ENCODE data around the gene REELD1.

The REELD1 gene

DNA sequence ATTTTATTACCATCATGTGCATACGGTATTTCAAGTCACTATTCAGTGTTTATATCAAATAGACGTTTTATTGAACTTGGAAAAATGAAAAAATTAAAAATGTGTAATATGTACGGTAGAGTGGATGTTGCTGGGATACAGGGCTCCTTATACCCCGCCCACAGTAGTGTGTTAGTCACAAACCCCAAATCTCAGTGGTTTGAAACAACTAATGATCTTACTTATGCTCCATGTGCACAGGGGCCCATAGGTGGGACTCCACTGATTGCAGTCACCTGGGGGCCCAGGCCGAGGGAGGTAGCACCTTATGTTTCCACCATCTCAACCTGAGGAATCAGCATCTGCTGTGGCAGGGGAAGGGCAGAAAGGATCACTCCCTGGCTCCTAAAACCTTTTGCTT is 20.7 kb upstream of the REELD1 start:
- no peak for FAIRE-seq
- no peak for DNase-seq (ENCODE audit: insufficient read length, low spot score)
- TF ChIP-seq, protein P1, sequence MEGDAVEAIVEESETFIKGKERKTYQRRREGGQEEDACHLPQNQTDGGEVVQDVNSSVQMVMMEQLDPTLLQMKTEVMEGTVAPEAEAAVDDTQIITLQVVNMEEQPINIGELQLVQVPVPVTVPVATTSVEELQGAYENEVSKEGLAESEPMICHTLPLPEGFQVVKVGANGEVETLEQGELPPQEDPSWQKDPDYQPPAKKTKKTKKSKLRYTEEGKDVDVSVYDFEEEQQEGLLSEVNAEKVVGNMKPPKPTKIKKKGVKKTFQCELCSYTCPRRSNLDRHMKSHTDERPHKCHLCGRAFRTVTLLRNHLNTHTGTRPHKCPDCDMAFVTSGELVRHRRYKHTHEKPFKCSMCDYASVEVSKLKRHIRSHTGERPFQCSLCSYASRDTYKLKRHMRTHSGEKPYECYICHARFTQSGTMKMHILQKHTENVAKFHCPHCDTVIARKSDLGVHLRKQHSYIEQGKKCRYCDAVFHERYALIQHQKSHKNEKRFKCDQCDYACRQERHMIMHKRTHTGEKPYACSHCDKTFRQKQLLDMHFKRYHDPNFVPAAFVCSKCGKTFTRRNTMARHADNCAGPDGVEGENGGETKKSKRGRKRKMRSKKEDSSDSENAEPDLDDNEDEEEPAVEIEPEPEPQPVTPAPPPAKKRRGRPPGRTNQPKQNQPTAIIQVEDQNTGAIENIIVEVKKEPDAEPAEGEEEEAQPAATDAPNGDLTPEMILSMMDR (IDR thresholded peaks at IDR 0.05; ENCODE audit: insufficient read depth, missing control alignments): no peak

DNA sequence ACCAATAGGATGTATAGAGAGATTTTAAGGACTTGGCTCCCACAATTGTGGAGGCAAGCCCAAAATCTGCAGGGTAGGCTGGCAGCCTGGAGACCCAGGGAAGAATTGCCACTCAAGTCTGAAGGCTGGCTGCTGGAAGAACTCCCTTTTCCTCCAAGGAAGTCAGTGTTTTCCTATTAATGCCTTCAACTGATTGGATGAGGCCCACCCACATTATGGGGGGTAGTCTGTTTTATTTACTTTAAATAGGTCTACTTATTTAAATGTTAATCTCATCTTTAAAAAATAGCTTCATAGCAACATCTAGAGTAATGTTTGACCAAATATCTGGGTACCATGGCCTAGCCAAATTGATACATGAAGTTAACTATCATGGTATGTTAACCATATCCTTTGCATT is 20.1 kb upstream of the REELD1 start:
- DNase-seq (ENCODE audit: insufficient read length, low spot score) (no peak), FAIRE-seq (no peak)
- TF ChIP-seq, protein P1 (IDR thresholded peaks at IDR 0.05; ENCODE audit: insufficient read depth, missing control alignments): no peak

DNA sequence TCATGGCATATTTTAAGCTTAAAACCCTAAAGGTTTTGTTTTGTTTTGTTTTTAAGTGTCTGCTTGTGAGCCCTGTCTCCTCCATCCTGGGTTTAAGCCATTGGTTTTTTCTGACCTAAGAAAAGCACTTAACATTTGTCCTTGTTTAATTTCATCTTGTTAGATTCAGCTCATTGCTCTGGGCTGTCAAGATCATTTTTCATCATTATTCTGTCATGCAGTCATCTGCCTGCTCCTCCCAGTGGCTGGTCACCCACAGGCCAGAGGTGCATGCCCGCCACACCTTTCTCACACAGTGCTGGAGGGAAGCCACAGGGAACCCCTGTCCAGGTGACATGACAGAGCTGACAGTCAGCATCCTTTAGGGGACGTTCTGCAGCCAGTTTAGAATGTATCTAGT is 11.7 kb upstream of the REELD1 start:
- FAIRE-seq (no peak), DNase-seq (ENCODE audit: insufficient read length, low spot score) (no peak)
- TF ChIP-seq, protein P1 (IDR thresholded peaks at IDR 0.05; ENCODE audit: insufficient read depth, missing control alignments): no peak

DNA sequence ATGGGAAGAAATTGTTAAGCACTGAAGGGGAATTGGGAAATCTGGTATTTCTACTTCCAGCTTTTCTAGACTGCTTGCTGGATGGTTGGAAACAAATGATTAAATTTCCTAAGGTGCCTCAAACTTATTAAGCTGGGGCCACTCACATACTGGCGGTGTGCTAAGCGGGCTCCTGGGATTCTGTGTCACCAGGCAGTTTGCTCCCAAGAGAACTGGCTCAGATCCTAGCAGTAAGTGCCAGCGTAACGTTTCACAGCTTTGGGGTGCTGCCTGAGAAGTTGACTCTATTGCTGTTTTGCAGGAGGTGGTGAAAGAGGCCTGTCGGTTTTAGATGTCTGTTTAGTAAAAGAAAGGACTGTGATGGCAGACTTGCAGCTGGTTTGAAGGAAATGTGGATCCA is 6.9 kb upstream of the REELD1 start:
- no peak for DNase-seq (ENCODE audit: insufficient read length, low spot score)
- no peak for FAIRE-seq
- TF ChIP-seq, protein P1 (IDR thresholded peaks at IDR 0.05; ENCODE audit: insufficient read depth, missing control alignments): no peak

DNA sequence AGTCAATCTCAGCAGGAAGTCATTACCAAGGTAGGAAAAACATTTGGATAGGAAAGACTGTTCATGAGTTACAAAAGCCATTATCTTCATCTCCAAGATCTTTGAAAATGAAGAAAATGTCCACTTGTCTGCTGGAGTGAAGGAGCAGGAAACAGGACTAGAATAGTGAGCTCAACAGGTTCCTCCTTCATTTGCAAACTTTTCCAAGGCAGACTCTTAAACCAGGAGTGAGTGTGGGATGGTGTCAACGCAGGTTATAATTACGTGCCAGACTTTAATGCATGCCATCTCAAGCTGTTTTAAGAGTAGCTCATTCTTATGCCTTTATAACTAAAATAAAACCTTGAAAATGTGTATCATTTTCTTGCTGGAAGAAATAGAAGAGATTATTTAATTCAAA is 3.4 kb upstream of the REELD1 start:
- FAIRE-seq (no peak), DNase-seq (ENCODE audit: insufficient read length, low spot score) (no peak)
- TF ChIP-seq, protein P1 (IDR thresholded peaks at IDR 0.05; ENCODE audit: insufficient read depth, missing control alignments): no peak

DNA sequence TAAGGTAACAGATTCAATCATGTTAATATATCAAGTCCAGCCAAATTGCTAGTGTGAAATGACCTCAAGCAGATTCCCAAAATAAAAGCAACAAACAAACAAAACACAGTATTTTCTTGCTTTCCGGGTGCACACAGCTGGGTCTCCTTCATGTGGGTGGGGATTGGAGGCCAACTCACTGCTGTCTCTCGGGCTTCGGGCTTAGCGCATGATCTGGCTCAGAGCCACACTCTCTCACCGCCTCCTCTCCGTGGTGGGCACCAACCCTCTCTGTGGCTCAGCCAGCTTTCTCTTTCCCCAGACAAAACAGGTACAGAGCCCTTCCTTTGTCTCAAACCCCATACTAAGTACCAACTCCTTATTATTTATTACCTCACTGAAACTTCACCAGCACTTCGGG is 2.9 kb upstream of the REELD1 start:
- TF ChIP-seq, protein P1 (IDR thresholded peaks at IDR 0.05; ENCODE audit: insufficient read depth, missing control alignments): no peak
- no peak for FAIRE-seq
- DNase-seq (ENCODE audit: insufficient read length, low spot score): no peak

DNA sequence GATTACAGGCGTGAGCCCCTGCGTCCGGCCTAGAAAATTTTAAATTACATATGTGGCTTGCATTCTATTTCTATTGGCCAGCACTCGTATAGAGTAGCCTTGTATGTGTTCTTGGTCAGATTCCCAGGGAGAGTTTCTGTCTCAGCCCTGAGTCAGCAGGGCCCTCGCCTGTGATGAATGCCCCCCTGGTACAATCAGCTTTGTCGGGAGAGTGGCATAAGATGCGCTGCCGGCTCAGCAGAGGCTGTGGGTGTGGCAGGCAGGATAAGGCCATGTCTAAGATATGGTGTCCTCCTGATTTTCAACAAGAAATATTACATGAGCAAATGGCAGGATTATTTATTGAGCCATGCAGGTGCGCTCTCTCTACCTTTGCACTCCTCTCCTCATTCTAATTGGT is 1.6 kb upstream of the REELD1 start:
- no peak for DNase-seq (ENCODE audit: insufficient read length, low spot score)
- FAIRE-seq: no peak
- TF ChIP-seq, protein P1 (IDR thresholded peaks at IDR 0.05; ENCODE audit: insufficient read depth, missing control alignments): no peak
